H1 (cell line): Measurements from ENCODE around the gene HMGCL. TPM values are rescaled to one million over a fixed set of nuclear protein-coding genes. Genes with fewer than 3 reads are reported as not detected.

Experiments used
- CTCF ChIA-PET: fragments of 300-600 bp; sonication (Branson Sonifier 250); formaldehyde crosslinking; loops from one replicate; lab custom pipeline; 2021; ENCODE audit not compliant: partially characterized antibody; lab: Charles Lee
- POLR2A ChIA-PET: fragments of 300-600 bp; sonication (Branson Sonifier 250); formaldehyde crosslinking; loops from one replicate; lab custom pipeline; 2021; ENCODE audit warnings: inconsistent platforms; ENCODE audit not compliant: partially characterized antibody; lab: Charles Lee
- DNase-seq, 2 experiments: peaks; one replicate each; pipeline versions ENCODE4 v3.0.0 to v3.0.0-alpha.2; 2010 to 2022; ENCODE audit warnings: low spot score in 2 of 2, low read depth in 1 of 2, mixed read lengths in 1 of 2
- FAIRE-seq: peaks from 2 replicates; lab custom pipeline; 2011; peaks lifted over from hg19 to GRCh38; lab: Jason Lieb, UNC
- H2AFZ ChIP-seq: 2 replicates; pipeline ENCODE4 v1.8.1; 2012; ENCODE audit warnings: low read length, inconsistent platforms
- H2AK5ac ChIP-seq: 2 replicates; pipeline ENCODE4 v1.6.1; 2013; ENCODE audit warnings: low read depth, low read length
- H2BK120ac ChIP-seq: replicated peaks from 2 replicates; pipeline ENCODE3; 2013; ENCODE audit warnings: low read depth, low read length, inconsistent platforms
- H2BK12ac ChIP-seq: 2 replicates; pipeline ENCODE4 v1.6.1; 2013; ENCODE audit warnings: low read depth, low read length
- H2BK15ac ChIP-seq: 2 replicates; pipeline ENCODE4 v1.6.1; 2013; ENCODE audit warnings: low read length
- H2BK20ac ChIP-seq: 2 replicates; pipeline ENCODE4 v1.6.1; 2013; ENCODE audit warnings: low read length
- H2BK5ac ChIP-seq: 2 replicates; pipeline ENCODE4 v1.6.1; 2013; ENCODE audit warnings: low read depth, low read length
- H3K14ac ChIP-seq: 2 replicates; pipeline ENCODE4 v1.6.1; 2013; ENCODE audit warnings: inconsistent platforms; ENCODE audit not compliant: insufficient read length
- H3K18ac ChIP-seq: 2 replicates; pipeline ENCODE4 v1.6.1; 2013; ENCODE audit warnings: low read length; ENCODE audit errors: extremely low read depth
- H3K23ac ChIP-seq: 2 replicates; pipeline ENCODE4 v1.6.1; 2013; ENCODE audit warnings: inconsistent platforms; ENCODE audit not compliant: insufficient read length
- H3K23me2 ChIP-seq: 2 replicates; pipeline ENCODE4 v1.6.1; 2013; ENCODE audit warnings: low read depth, low read length
- H3K27ac ChIP-seq: 2 replicates; pipeline ENCODE4 v1.6.1; 2011; ENCODE audit warnings: low read depth, low read length, inconsistent platforms
- H3K27me3 ChIP-seq, 4 experiments: replicated peaks in 1 of 4; 1 replicate in 1 of 4; 2 replicates in 3 of 4; pipeline versions ENCODE4 v1.6.1 to v1.8.1; 2011 to 2013; ENCODE audit warnings: low read length in 3 of 4, mild to moderate bottlenecking in 3 of 4, inconsistent platforms in 2 of 4, mixed read lengths in 2 of 4, moderate library complexity in 1 of 4; ENCODE audit not compliant: control insufficient read depth in 3 of 4, insufficient read depth in 3 of 4; ENCODE audit errors: extremely low read depth in 1 of 4
- H3K36me3 ChIP-seq, 4 experiments: 2 replicates each; pipeline versions ENCODE4 v1.6.1 to v1.8.1; 2011 to 2013; ENCODE audit warnings: mild to moderate bottlenecking in 4 of 4, low read length in 3 of 4, moderate library complexity in 2 of 4, control low read depth in 1 of 4, inconsistent platforms in 1 of 4; ENCODE audit not compliant: insufficient read depth in 4 of 4, control insufficient read depth in 2 of 4
- H3K4ac ChIP-seq: replicated peaks from 2 replicates; pipeline ENCODE3; 2013; ENCODE audit warnings: low read length, low read depth, mixed read lengths, inconsistent platforms; ENCODE audit not compliant: insufficient read length
- H3K4me1 ChIP-seq, 4 experiments: replicated peaks in 1 of 4; 1 replicate in 1 of 4; 2 replicates in 3 of 4; pipeline versions ENCODE4 v1.6.1 to v1.8.1; 2011 to 2013; ENCODE audit warnings: low read length in 3 of 4, inconsistent platforms in 2 of 4, mixed read lengths in 1 of 4; ENCODE audit not compliant: insufficient read depth in 4 of 4, control insufficient read depth in 3 of 4
- H3K4me2 ChIP-seq, 2 experiments: 2 replicates each; pipeline versions ENCODE4 v1.6.1 to v1.8.1; 2011 to 2013; ENCODE audit warnings: low read depth in 2 of 2, low read length in 2 of 2, control low read depth in 1 of 2, inconsistent platforms in 1 of 2, mild to moderate bottlenecking in 1 of 2; ENCODE audit not compliant: insufficient read depth in 1 of 2
- H3K4me3 ChIP-seq, 4 experiments: fragments of 200-600, 300-600 bp in 1 of 4; sonication (generic), shearing (Covaris generic), sonication (Bioruptor Twin) in 1 of 4; 2 replicates each; pipeline versions ENCODE4 v1.5.1 to v1.8.1; 2011 to 2016; ENCODE audit warnings: low read length in 4 of 4, low read depth in 3 of 4, control low read depth in 2 of 4, inconsistent platforms in 2 of 4, mild to moderate bottlenecking in 2 of 4, mixed read lengths in 1 of 4, moderate library complexity in 1 of 4; ENCODE audit not compliant: insufficient read depth in 2 of 4; ENCODE audit errors: extremely low read depth in 1 of 4
- H3K56ac ChIP-seq: replicated peaks from 2 replicates; pipeline ENCODE3; 2013; ENCODE audit warnings: low read depth, mild to moderate bottlenecking, mixed read lengths, low read length, inconsistent platforms; ENCODE audit not compliant: insufficient read length
- H3K79me1 ChIP-seq: 2 replicates; pipeline ENCODE4 v1.6.1; 2013; ENCODE audit warnings: low read depth, low read length, control low read depth
- H3K79me2 ChIP-seq, 2 experiments: 2 replicates each; pipeline versions ENCODE4 v1.6.1 to v1.8.1; 2012 to 2013; ENCODE audit warnings: low read length in 2 of 2, mild to moderate bottlenecking in 2 of 2, inconsistent platforms in 1 of 2; ENCODE audit not compliant: insufficient read depth in 2 of 2, control insufficient read depth in 1 of 2
- H3K9ac ChIP-seq, 4 experiments: replicated peaks in 1 of 4; 1 replicate in 1 of 4; 2 replicates in 3 of 4; pipeline versions ENCODE4 v1.6.1 to v1.8.1; 2011 to 2013; ENCODE audit warnings: low read depth in 3 of 4, low read length in 3 of 4, control low read depth in 2 of 4, mild to moderate bottlenecking in 2 of 4, moderate library complexity in 2 of 4, inconsistent platforms in 1 of 4; ENCODE audit errors: extremely low read depth in 1 of 4
- H3K9me3 ChIP-seq, 2 experiments: 2 replicates each; pipeline versions ENCODE4 v1.6.1 to v1.8.1; 2012 to 2013; ENCODE audit warnings: mild to moderate bottlenecking in 2 of 2, moderate library complexity in 2 of 2, control low read depth in 1 of 2, inconsistent platforms in 1 of 2, low read depth in 1 of 2, low read length in 1 of 2, mixed read lengths in 1 of 2; ENCODE audit not compliant: insufficient read depth in 2 of 2
- H4K20me1 ChIP-seq, 2 experiments: replicated peaks in 1 of 2; 2 replicates each; pipeline versions ENCODE3 to v1.8.1; 2011 to 2013; ENCODE audit warnings: inconsistent platforms in 2 of 2, low read length in 2 of 2, mild to moderate bottlenecking in 1 of 2; ENCODE audit not compliant: insufficient read depth in 2 of 2, control insufficient read depth in 1 of 2
- H4K5ac ChIP-seq: 2 replicates; pipeline ENCODE4 v1.6.1; 2013; ENCODE audit warnings: low read length, low read depth, mixed read lengths, inconsistent platforms; ENCODE audit not compliant: insufficient read length
- H4K8ac ChIP-seq: 2 replicates; pipeline ENCODE4 v1.8.0; 2013; ENCODE audit warnings: mild to moderate bottlenecking, moderate library complexity, low read length, inconsistent platforms; ENCODE audit not compliant: insufficient read depth; ENCODE audit errors: extremely low read depth
- H4K91ac ChIP-seq: replicated peaks from 2 replicates; pipeline ENCODE3; 2013; ENCODE audit warnings: low read length, mixed read lengths, inconsistent platforms; ENCODE audit not compliant: insufficient read length
- ATF2 ChIP-seq: IDR thresholded peaks from 2 replicates; pipeline ENCODE4 v1.6.1; 2012; ENCODE audit warnings: low read length, inconsistent platforms
- ATF3 ChIP-seq: IDR thresholded peaks from 2 replicates; pipeline ENCODE4 v1.6.1; 2011; ENCODE audit warnings: low read depth, mild to moderate bottlenecking, low read length; ENCODE audit not compliant: insufficient read depth
- CBX5 ChIP-seq: fragments of 300-800, 300-1000 bp; sonication (generic); IDR thresholded peaks from 2 replicates; pipeline ENCODE4 v1.7.1; 2016; ENCODE audit warnings: antibody characterized with exemption, low read length, low read depth
- CEBPB ChIP-seq: IDR thresholded peaks from 2 replicates; pipeline ENCODE4 v1.6.1; 2012; ENCODE audit warnings: low read depth, low read length
- CHD1 ChIP-seq: IDR thresholded peaks from 2 replicates; pipeline ENCODE4 v1.6.1; 2012; ENCODE audit warnings: low read depth, low read length, improper control_type of control experiment
- EZH2 ChIP-seq: fragments of 200-600 bp; sonication (generic); IDR thresholded peaks from 2 replicates; pipeline ENCODE4 v1.7.1; 2012; ENCODE audit warnings: low read depth, mild to moderate bottlenecking, moderate library complexity, low read length, inconsistent platforms; ENCODE audit not compliant: severe bottlenecking
- FOSL1 ChIP-seq: IDR thresholded peaks from 2 replicates; pipeline ENCODE4 v1.6.1; 2011; ENCODE audit warnings: mild to moderate bottlenecking, low read depth, low read length, moderate library complexity; ENCODE audit not compliant: insufficient read depth
- POLR2A ChIP-seq, 2 experiments: IDR thresholded peaks; 1 replicate in 1 of 2; 2 replicates in 1 of 2; pipeline ENCODE4 v1.6.1; 2011; ENCODE audit warnings: low read depth in 2 of 2, low read length in 2 of 2, mild to moderate bottlenecking in 2 of 2; ENCODE audit errors: control extremely low read depth in 1 of 2
- RAD21 ChIP-seq, 2 experiments: IDR thresholded peaks in 1 of 2; conservative IDR thresholded peaks in 1 of 2; 2 replicates each; pipeline ENCODE4 v1.6.1; 2011; ENCODE audit warnings: low read depth in 2 of 2, low read length in 2 of 2, improper control_type of control experiment in 1 of 2, inconsistent platforms in 1 of 2, mild to moderate bottlenecking in 1 of 2, moderate library complexity in 1 of 2
- RNF2 ChIP-seq: fragments of 200-900, 300-1000 bp; sonication (generic); IDR thresholded peaks from 2 replicates; pipeline ENCODE4 v1.7.1; 2016; ENCODE audit warnings: borderline replicate concordance, low read depth, mild to moderate bottlenecking, antibody characterized with exemption, low read length; ENCODE audit not compliant: poor library complexity, severe bottlenecking; ENCODE audit errors: missing control alignments
- TAF7 ChIP-seq: optimal IDR thresholded peaks from 2 replicates; pipeline ENCODE3; 2011; ENCODE audit warnings: low read depth, mild to moderate bottlenecking, inconsistent platforms, low read length, moderate library complexity, borderline replicate concordance
- WGBS, 2 experiments: shearing (Covaris generic) in 1 of 2; methylation state at CpG; one replicate each; pipeline versions ENCODE4 v1.1.6 to v1.1.7; 2013 to 2015; ENCODE audit warnings: low lambda C conversion rate in 2 of 2, mixed read lengths in 2 of 2, inconsistent platforms in 1 of 2, low coverage in 1 of 2, missing lambda C conversion rate in 1 of 2; ENCODE audit not compliant: insufficient replicate concordance in 2 of 2, insufficient coverage in 1 of 2, insufficient read length in 1 of 2; ENCODE audit errors: extremely low coverage in 1 of 2, missing lambda C conversion rate in 1 of 2; 5-methylcytosine and 5-hydroxymethylcytosine counted together
- polyA plus RNA-seq, 7 experiments: library from polyadenylated mRNA; depleted of rRNA in 3 of 7; stranded (reverse) in 5 of 7; unstranded in 2 of 7; fragments of >200 nt in 5 of 7; fragments of 200-250 nt in 2 of 7; gene quantifications; 1 replicate in 5 of 7; 2 replicates in 1 of 7; 4 replicates in 1 of 7; pipeline versions ENCODE4 v1.2.1 to v1.2.3, GENCODE V29; 2011 to 2013; ENCODE audit warnings: missing spikeins in 2 of 7, mixed read lengths in 2 of 7
- total RNA-seq: library from RNA; stranded (reverse); fragmentation: NEBNext Ultra II Directional; extraction: Animal tissue kit (Norgen Biotek cat#: 25700); gene quantifications from 2 replicates; pipeline ENCODE4 v1.2.1, GENCODE V29; 2021

HMGCL gene
- total and polyA plus RNA-seq, 2 of the 8 experiments (the other 6 are each of a cell fraction or from before 2014, with no cell fraction given): 13.7 to 19.5 TPM

- Histone ChIP-seq H3K23ac (no peak overlapping the region), H4K20me1 (no peaks in the 10 kb centered on the region), H4K91ac (no peak overlapping the region), H2BK20ac (no peak overlapping the region), H2AK5ac (no peak overlapping the region), H4K5ac (no peak overlapping the region), H2AFZ (no peak overlapping the region), H3K9me3 (no peaks in the 10 kb centered on the region; a peak in 1 of 4 replicates), H3K56ac (no peak overlapping the region), H3K4me3 (no peak overlapping the region), H3K27me3 (peaks cover under 1 to 15% (median 9%) of the 10 kb centered on the region in 4 experiments), H3K18ac (no peak overlapping the region), H2BK5ac (no peak overlapping the region), H3K27ac (no peak overlapping the region), H3K14ac (no peak overlapping the region), H3K23me2 (peaks cover 6% of the 10 kb centered on the region), H3K4me2 (no peak overlapping the region), H2BK12ac (no peak overlapping the region), H2BK15ac (no peak overlapping the region), H3K79me1 (no peaks in the 10 kb centered on the region), H3K4me1 (no peaks in the 10 kb centered on the region; a peak in 1 of 7 replicates), H3K9ac (no peak overlapping the region), H4K8ac (no peak overlapping the region), H3K36me3 (no peaks in the 10 kb centered on the region), H3K4ac (no peak overlapping the region), H2BK120ac (no peak overlapping the region), H3K79me2 (no peaks in the 10 kb centered on the region)
- WGBS, 2 experiments: 97% methylated on average over 3 of the region's 3 CpGs; no CpG with 5 or more reads in 1 of the 2 experiments
- ChIA-PET POLR2A (no interaction called here), CTCF (interaction anchor here (4.5 kb wide), 1 partner anchor 63 kb away, joined by 40 read pairs; no protein-coding TSS in a partner anchor)
- FAIRE-seq (no peak), DNase-seq (no peak)
- no peak for TF ChIP-seq FOSL1
- no peak for TF ChIP-seq ATF2
- no peak for TF ChIP-seq RNF2
- no peak for TF ChIP-seq TAF7
- no peak for TF ChIP-seq CEBPB
- no peak for TF ChIP-seq CBX5
- no peak for TF ChIP-seq RAD21 (IDR thresholded peaks at IDR 0.05 in 1 of 2, conservative IDR thresholded peaks at IDR 0.05 in 1 of 2; ENCODE audit: low read depth in 2 of 2, low read length in 2 of 2)
- no peak for TF ChIP-seq CHD1
- no peak for TF ChIP-seq ATF3
- no peak for TF ChIP-seq POLR2A (IDR thresholded peaks at IDR 0.05; ENCODE audit: control extremely low read depth in 1 of 2, low read depth in 2 of 2, low read length in 2 of 2)
- TF ChIP-seq EZH2: no peak
Measured at GRCh38 chr1:23872421-23872820, 47.2 kb upstream of the HMGCL start.
